SH-SY5Y (cell line): ENCODE data around the gene HSD17B1.
A peak's percentile ranks its signal among the peaks of the same experiment; 100 is the strongest.

Experiments
- GATA2 ChIP-seq: IDR thresholded peaks from 2 replicates; pipeline ENCODE4 v1.6.1; 2011; ENCODE audit warnings: mild to moderate bottlenecking, low read depth, low read length
- GATA3 ChIP-seq: IDR thresholded peaks from 2 replicates; pipeline ENCODE4 v1.6.1; 2011; ENCODE audit warnings: low read depth, mild to moderate bottlenecking, low read length, moderate library complexity

Gene HSD17B1

GRCh38 chr17:42553161-42553818 lies 567 bp downstream of the HSD17B1 start:
- TF ChIP-seq GATA2, result no peak
- no peak for TF ChIP-seq GATA3

GRCh38 chr17:42553866-42554249 lies 1.1 kb downstream of the HSD17B1 start:
- TF ChIP-seq GATA2, result no peak
- no peak for TF ChIP-seq GATA3

GRCh38 chr17:42554250-42555121 lies 1.8 kb downstream of the HSD17B1 start:
- TF ChIP-seq GATA2 (no peak), GATA3 (no peak)

- TF ChIP-seq GATA2, result no peak
- no peak for TF ChIP-seq GATA3
Measured at GRCh38 chr17:42555122-42555622, 2.4 kb downstream of the HSD17B1 start.

GRCh38 chr17:42559075-42559474 lies 6.4 kb downstream of the HSD17B1 start:
- TF ChIP-seq GATA3 (no peak), GATA2 (no peak)

- no peak for TF ChIP-seq GATA3
- peak; percentile 33; the same call in 1 of the 2 replicates for TF ChIP-seq GATA2
Measured at GRCh38 chr17:42560246-42560645, 7.5 kb downstream of the HSD17B1 start.

- TF ChIP-seq GATA3, result no peak
- peak; percentile 15; the same call in 1 of the 2 replicates for TF ChIP-seq GATA2
Measured at GRCh38 chr17:42561897-42562387, 9.2 kb downstream of the HSD17B1 start, which contains the start of gene COASY. Gene COASY, plus strand, starts transcription at chr17:42562148. Its CDS starts 475 bp downstream, at chr17:42562623.

GRCh38 chr17:42562388-42563142 lies 9.8 kb downstream of the HSD17B1 start:
- TF ChIP-seq GATA2, result no peak

- no peak for TF ChIP-seq GATA2
- TF ChIP-seq GATA3, result no peak
Measured at GRCh38 chr17:42563143-42563509, 10.4 kb downstream of the HSD17B1 start.

GRCh38 chr17:42563543-42563942 lies 10.8 kb downstream of the HSD17B1 start:
- TF ChIP-seq GATA2 (no peak), GATA3 (no peak)

GRCh38 chr17:42563950-42564349 lies 11.2 kb downstream of the HSD17B1 start:
- TF ChIP-seq GATA2, result no peak
- no peak for TF ChIP-seq GATA3

- TF ChIP-seq GATA3, result no peak
- no peak for TF ChIP-seq GATA2
Measured at GRCh38 chr17:42564815-42565522, 12.2 kb downstream of the HSD17B1 start.

GRCh38 chr17:42565523-42566214 lies 12.9 kb downstream of the HSD17B1 start:
- TF ChIP-seq GATA3, result no peak
- no peak for TF ChIP-seq GATA2
